ENCODE data around the gene ZNF593. TPM values are rescaled to one million over a fixed set of nuclear protein-coding genes. Genes with fewer than 3 reads are reported as not detected.

Gene ZNF593
- total RNA-seq, 1 experiment from 2014 or later, result 27.8 TPM

GRCh38 chr1:26138974-26139558, 30.6 kb upstream of the ZNF593 start:
- no peak overlapping the region for H3K4me3 ChIP-seq
- no peaks in the 10 kb centered on the region for H3K27me3 ChIP-seq
- H3K36me3 ChIP-seq, result no peaks in the 10 kb centered on the region
- 0 out of 2 replicates have a peak, but pooled peaks cover 2% of the 10 kb centered on the region for H3K9me3 ChIP-seq
- no peak for DNase-seq

- Histone ChIP-seq H3K36me3 (no peaks in the 10 kb centered on the region), H3K4me3 (no peak overlapping the region), H3K9me3 (no peaks in the 10 kb centered on the region), H3K27me3 (no peaks in the 10 kb centered on the region)
- DNase-seq, result peak; percentile 20
These were observed 27.5 kb upstream of the ZNF593 start for GRCh38 chr1:26142159-26142558.

GRCh38 chr1:26145041-26145959, 24.4 kb upstream of the ZNF593 start:
- H3K9me3 ChIP-seq, result no peaks in the 10 kb centered on the region
- no peak overlapping the region for H3K4me3 ChIP-seq
- DNase-seq, result peak; percentile 52
- H3K36me3 ChIP-seq, result no peaks in the 10 kb centered on the region
- H3K27me3 ChIP-seq, result no peaks in the 10 kb centered on the region

GRCh38 chr1:26145960-26146294, 23.8 kb upstream of the ZNF593 start:
- Histone ChIP-seq H3K36me3 (no peaks in the 10 kb centered on the region), H3K27me3 (no peaks in the 10 kb centered on the region; the same call in 1 of the 2 replicates), H3K9me3 (no peaks in the 10 kb centered on the region), H3K4me3 (no peak overlapping the region)
- no peak for DNase-seq

GRCh38 chr1:26148887-26149286, 20.8 kb upstream of the ZNF593 start:
- Histone ChIP-seq H3K4me3 (no peak overlapping the region), H3K9me3 (no peaks in the 10 kb centered on the region), H3K36me3 (no peaks in the 10 kb centered on the region), H3K27me3 (no peaks in the 10 kb centered on the region; the same call in 1 of the 2 replicates)
- no peak for DNase-seq

GRCh38 chr1:26153966-26154532, 15.7 kb upstream of the ZNF593 start:
- no peaks in the 10 kb centered on the region; the same call in 1 of the 2 replicates for H3K27me3 ChIP-seq
- no peak for DNase-seq
- H3K9me3 ChIP-seq, result no peaks in the 10 kb centered on the region
- H3K36me3 ChIP-seq, result no peaks in the 10 kb centered on the region
- no peak overlapping the region for H3K4me3 ChIP-seq

GRCh38 chr1:26154750-26155149, 15.0 kb upstream of the ZNF593 start:
- H3K4me3 ChIP-seq, result no peak overlapping the region
- no peak for DNase-seq
- H3K36me3 ChIP-seq, result no peaks in the 10 kb centered on the region
- H3K9me3 ChIP-seq, result no peaks in the 10 kb centered on the region
- H3K27me3 ChIP-seq, result no peaks in the 10 kb centered on the region; the same call in 1 of the 2 replicates

- Histone ChIP-seq H3K9me3 (no peaks in the 10 kb centered on the region), H3K36me3 (no peaks in the 10 kb centered on the region), H3K4me3 (no peak overlapping the region), H3K27me3 (no peaks in the 10 kb centered on the region; the same call in 1 of the 2 replicates)
- no peak for DNase-seq
These were observed 14.1 kb upstream of the ZNF593 start for GRCh38 chr1:26155370-26156284.

- DNase-seq, result no peak
- no peaks in the 10 kb centered on the region for H3K9me3 ChIP-seq
These were observed 13.2 kb upstream of the ZNF593 start for GRCh38 chr1:26156285-26157038.

GRCh38 chr1:26158271-26158907, 11.3 kb upstream of the ZNF593 start:
- Histone ChIP-seq H3K27me3 (no peaks in the 10 kb centered on the region), H3K4me3 (no peak overlapping the region), H3K9me3 (no peaks in the 10 kb centered on the region), H3K36me3 (no peaks in the 10 kb centered on the region)
- no peak for DNase-seq

More at GRCh38 chr1:26156285-26157038, 13.2 kb upstream of the ZNF593 start:
- no peaks in the 10 kb centered on the region for H3K36me3 ChIP-seq
- no peaks in the 10 kb centered on the region; the same call in 1 of the 2 replicates for H3K27me3 ChIP-seq
- H3K4me3 ChIP-seq, result no peak overlapping the region

GRCh38 chr1:26158908-26159742, 10.6 kb upstream of the ZNF593 start, which contains the start of gene FAM110D:
Gene FAM110D, plus strand, starts transcription at chr1:26159079. Its CDS starts 2,213 bp downstream, at chr1:26161292.
- Histone ChIP-seq H3K36me3 (no peaks in the 10 kb centered on the region), H3K27me3 (no peaks in the 10 kb centered on the region), H3K4me3 (no peak within 1 kb of the TSS), H3K9me3 (no peaks in the 10 kb centered on the region)
- no peak for DNase-seq

- Histone ChIP-seq H3K36me3 (no peaks in the 10 kb centered on the region), H3K4me3 (no peak overlapping the region), H3K27me3 (no peaks in the 10 kb centered on the region), H3K9me3 (no peaks in the 10 kb centered on the region)
- DNase-seq, result no peak
These were observed 10.0 kb upstream of the ZNF593 start for GRCh38 chr1:26159743-26160039.

- DNase-seq, result no peak
- Histone ChIP-seq H3K4me3 (no peak overlapping the region), H3K9me3 (no peaks in the 10 kb centered on the region), H3K27me3 (no peaks in the 10 kb centered on the region), H3K36me3 (no peaks in the 10 kb centered on the region)
These were observed 8.9 kb upstream of the ZNF593 start for GRCh38 chr1:26160527-26161414.

Measured in MG63 (cell line).